ENCODE measurements around the gene CES3. TPM values are rescaled to one million over a fixed set of nuclear protein-coding genes. Genes with fewer than 3 reads are reported as not detected.

Gene CES3
- under 0.01 TPM in 1 of 2 replicates, not detected in the other for total RNA-seq

GRCh38 chr16:66961065-66961744 lies at the start of gene CES3:
CES3 (plus strand) TSS chr16:66961266; CDS start chr16:66961308, 42 bp downstream.
- peak; percentile 69 to 74 for DNase-seq (ENCODE audit: low read depth in 2 of 2)

- no peak for DNase-seq (ENCODE audit: low read depth in 2 of 2)
These were observed 49.3 kb upstream of the CES3 start for GRCh38 chr16:66911801-66912200.

GRCh38 chr16:66913081-66913480 lies 48.0 kb upstream of the CES3 start:
- DNase-seq (ENCODE audit: low read depth in 2 of 2): no peak

GRCh38 chr16:66913711-66914110 lies 47.4 kb upstream of the CES3 start:
- DNase-seq (ENCODE audit: low read depth in 2 of 2): no peak

GRCh38 chr16:66914541-66914940 lies 46.5 kb upstream of the CES3 start:
- no peak for DNase-seq (ENCODE audit: low read depth in 2 of 2)

GRCh38 chr16:66915041-66915440 lies 46.0 kb upstream of the CES3 start:
- DNase-seq (ENCODE audit: low read depth in 2 of 2): no peak

DNA sequence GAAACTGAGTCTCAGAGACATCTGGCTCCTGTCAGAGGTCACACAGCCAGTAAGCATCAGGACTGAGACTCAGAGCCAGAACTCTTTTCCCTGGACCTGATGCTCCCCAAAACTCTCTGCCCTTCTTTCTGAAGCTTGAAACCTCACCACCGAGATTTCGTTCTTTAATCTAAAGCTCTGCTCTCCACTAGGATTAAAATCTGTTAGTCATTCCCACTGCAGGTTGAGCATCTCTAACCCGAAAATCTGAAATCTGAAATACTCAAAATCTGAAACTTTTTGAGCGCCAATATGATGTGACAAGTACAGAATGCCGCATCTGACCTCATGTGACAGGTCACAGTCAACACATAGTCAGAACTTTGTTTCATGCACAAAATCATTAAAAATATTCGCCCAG lies 44.5 kb upstream of the CES3 start:
- no peak for DNase-seq (ENCODE audit: low read depth in 2 of 2)

GRCh38 chr16:66917741-66918140 lies 43.3 kb upstream of the CES3 start:
- no peak for DNase-seq (ENCODE audit: low read depth in 2 of 2)

GRCh38 chr16:66918355-66918754 lies 42.7 kb upstream of the CES3 start:
- no peak for DNase-seq (ENCODE audit: low read depth in 2 of 2)

- no peak for DNase-seq (ENCODE audit: low read depth in 2 of 2)
These were observed 42.1 kb upstream of the CES3 start, which contains the start of gene CDH16 for GRCh38 chr16:66918803-66919568. CDH16 (minus strand) TSS chr16:66918885; CDS start chr16:66918065, 820 bp downstream.

GRCh38 chr16:66919569-66920298 lies 41.3 kb upstream of the CES3 start:
- DNase-seq (ENCODE audit: low read depth in 2 of 2): no peak

DNA sequence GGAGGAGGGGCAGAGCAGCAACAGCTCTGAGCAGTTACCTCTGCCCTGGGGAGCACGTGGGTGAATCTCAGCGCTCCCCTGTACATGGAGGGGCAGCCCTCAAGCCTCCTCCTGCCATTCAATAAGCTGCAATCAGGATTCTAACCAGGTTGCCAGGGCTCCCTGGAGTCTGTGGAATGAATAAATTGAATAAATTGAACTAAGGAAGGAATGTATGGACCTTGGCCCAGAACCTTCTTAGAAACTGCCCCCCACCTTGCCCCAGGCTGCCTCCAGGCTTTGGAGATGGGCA lies 40.8 kb upstream of the CES3 start:
- DNase-seq (ENCODE audit: low read depth in 2 of 2): no peak

GRCh38 chr16:66920924-66921680 lies 40.0 kb upstream of the CES3 start:
- no peak for DNase-seq (ENCODE audit: low read depth in 2 of 2)

DNA sequence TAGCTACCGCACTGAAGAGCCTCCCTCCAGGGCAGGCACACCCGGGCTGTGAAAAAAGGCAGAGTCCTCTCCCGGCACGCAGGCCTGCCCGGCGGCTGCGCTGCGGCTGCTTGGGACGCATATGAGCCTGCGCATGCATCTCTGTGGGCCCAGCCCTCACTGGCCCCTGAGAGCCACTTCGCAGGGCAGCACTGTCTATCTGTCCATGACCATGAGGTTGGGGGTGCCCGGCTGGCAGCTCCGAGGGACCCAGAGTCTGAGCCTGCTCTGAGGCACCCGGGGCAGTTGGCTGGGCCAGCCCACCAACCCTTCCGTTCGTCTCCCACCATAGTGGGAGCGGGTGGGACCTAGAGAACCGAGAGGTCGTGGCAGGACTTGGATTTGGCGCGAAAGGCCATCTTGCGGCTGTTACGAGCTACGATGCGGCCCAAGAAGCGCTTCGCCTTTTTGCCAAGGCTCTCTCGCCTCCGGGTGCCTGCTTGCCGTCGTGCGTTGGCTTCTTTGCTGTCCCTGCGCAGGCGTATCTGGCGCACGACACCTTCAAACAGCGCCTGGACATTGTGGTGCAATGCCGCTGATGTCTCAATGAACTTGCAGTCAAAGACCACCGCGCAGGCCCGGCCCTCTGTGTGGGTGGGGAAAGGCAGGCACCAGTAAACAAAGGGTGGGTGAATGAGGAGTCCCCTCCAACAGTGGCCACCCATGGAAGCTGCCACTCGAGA lies 39.2 kb upstream of the CES3 start:
- no peak for DNase-seq (ENCODE audit: low read depth in 2 of 2)

- DNase-seq (ENCODE audit: low read depth in 2 of 2): no peak
These were observed 37.8 kb upstream of the CES3 start for GRCh38 chr16:66923247-66923731.

GRCh38 chr16:66923866-66924265 lies 37.2 kb upstream of the CES3 start:
- no peak for DNase-seq (ENCODE audit: low read depth in 2 of 2)

DNA sequence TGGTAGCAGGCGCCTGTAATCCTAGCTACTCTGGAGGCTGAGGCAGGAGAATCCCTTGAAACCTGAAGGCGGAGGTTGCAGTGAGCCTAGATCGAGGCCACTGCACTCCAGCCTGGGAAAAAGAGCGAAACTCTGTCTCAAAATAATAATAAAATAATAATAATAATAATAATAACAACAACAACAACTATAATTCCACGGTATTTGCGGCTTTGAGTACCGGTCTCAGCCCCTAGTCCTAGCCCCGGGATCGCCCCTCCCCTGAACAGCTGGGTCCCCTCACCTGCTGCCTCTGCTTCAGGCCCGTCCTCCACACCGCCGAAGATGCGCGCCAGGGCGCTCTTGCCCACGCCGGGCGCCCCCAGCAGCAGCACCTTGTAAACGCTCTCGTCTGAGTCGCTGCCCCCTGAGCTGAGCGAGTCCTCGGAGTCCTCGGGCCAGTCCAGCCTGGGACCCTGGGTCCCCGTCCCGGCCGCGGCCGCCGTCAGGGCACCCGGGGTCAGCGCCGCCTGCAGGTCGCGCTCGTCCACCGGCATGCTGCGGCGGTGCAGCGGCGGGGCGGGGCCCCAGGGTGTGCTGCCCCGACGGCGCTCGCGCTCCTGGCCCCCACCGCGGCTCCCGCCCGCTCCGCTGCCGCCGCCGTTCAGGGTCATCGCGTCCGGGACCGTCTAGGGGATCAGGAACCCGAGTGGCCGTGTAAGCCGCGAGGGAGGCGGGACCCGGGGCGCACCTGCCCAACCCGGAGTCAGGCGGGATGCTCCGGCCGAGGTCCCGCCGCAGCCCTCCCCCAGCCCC lies 36.3 kb upstream of the CES3 start:
- DNase-seq (ENCODE audit: low read depth in 2 of 2): peak in 1 of 2 donors; percentile 31

DNA sequence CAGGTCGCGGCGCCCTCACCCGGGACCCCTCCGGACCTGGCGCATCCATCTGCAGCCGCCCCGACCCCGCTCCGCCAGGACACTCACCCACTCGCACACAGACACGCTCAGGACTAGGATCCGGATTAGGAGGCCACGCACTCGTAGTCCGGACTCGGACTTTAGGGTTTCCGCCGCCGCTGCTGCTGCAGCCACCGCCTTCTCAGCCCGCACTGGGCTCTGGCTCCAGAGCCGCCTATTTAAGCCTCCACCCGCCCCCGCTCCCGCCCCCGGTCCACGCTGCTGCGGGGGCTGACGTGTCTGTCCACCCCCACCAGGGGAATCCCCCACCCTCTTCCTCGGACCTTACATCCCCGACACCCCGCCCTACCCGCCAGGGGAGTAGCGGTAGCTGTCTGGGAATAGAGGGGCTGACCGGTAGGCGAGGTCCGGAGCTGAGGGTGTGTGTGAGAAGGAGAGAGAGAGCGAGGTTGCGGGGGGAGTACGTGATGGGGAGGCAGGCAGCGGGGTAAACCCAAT lies 35.7 kb upstream of the CES3 start, which contains the start of gene RRAD:
Gene RRAD, minus strand, starts transcription at position 214 of the 519 bp plus-strand sequence. CDS start 356 bp downstream, outside the sequence.
- peak; percentile 26 to 54 for DNase-seq (ENCODE audit: low read depth in 2 of 2)

GRCh38 chr16:66926171-66926947 lies 34.7 kb upstream of the CES3 start:
- DNase-seq (ENCODE audit: low read depth in 2 of 2): no peak
